GM10266 (cell line): ENCODE data around the gene SAG.

Source experiments
- DNase-seq: peaks from one replicate; pipeline ENCODE4 v3.0.0; 2012; ENCODE audit errors: extremely low spot score
- TF ChIP-seq, protein P1 (sequence below): IDR thresholded peaks from 2 replicates; pipeline ENCODE4 v1.5.1; 2012; ENCODE audit warnings: mild to moderate bottlenecking, low read depth; ENCODE audit not compliant: control insufficient read depth, insufficient read depth; ENCODE audit errors: missing control alignments

The SAG gene

GRCh38 chr2:233307565-233307964 lies at the start of gene SAG:
SAG (plus strand) TSS chr2:233307816; CDS start chr2:233309190, 1,374 bp downstream.
- DNase-seq = no peak
- TF ChIP-seq, protein P1, sequence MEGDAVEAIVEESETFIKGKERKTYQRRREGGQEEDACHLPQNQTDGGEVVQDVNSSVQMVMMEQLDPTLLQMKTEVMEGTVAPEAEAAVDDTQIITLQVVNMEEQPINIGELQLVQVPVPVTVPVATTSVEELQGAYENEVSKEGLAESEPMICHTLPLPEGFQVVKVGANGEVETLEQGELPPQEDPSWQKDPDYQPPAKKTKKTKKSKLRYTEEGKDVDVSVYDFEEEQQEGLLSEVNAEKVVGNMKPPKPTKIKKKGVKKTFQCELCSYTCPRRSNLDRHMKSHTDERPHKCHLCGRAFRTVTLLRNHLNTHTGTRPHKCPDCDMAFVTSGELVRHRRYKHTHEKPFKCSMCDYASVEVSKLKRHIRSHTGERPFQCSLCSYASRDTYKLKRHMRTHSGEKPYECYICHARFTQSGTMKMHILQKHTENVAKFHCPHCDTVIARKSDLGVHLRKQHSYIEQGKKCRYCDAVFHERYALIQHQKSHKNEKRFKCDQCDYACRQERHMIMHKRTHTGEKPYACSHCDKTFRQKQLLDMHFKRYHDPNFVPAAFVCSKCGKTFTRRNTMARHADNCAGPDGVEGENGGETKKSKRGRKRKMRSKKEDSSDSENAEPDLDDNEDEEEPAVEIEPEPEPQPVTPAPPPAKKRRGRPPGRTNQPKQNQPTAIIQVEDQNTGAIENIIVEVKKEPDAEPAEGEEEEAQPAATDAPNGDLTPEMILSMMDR = no peak

GRCh38 chr2:233258211-233258610 lies 49.4 kb upstream of the SAG start:
- DNase-seq = no peak
- TF ChIP-seq, protein P1 = no peak

DNA sequence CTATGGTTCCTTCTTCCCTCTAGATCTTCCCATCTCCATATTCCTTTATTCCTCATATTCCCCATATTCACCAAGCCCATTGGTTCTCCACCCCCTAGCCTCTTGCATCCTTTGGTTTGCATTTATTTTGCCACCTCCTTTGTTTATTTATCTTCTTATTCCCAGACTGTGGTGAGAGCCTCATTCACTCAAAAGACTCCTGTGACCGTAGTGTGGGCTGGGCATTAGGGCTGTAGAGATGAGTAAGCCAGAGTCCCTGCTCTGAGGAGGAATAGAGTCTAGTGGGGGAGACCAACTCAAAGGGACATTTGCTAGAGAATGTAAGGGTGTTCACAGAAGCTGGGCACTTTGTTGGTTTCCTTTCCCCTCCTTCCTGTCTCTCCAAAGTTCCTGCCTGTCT lies 47.9 kb upstream of the SAG start:
- TF ChIP-seq, protein P1 = no peak

DNA sequence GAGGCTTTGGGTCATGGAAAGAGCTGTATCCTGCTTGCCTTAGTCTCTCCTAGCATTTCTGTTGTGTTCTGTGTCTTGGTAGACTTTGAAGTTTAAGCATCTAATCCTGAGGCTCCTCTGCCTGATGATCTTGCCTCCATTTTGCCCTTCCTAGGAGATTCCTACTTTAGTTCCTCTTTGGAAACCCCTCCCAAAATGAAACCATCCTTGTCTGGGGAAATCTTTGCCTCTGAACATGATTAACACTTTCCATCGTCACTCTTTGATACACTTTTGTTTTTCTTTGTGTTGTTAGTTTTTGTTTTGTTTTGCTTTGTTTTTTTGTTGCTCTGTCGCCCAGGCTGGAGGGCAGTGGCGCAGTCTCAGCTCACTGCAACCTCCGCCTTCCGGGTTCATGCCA lies 47.0 kb upstream of the SAG start:
- TF ChIP-seq, protein P1 = no peak
- no peak for DNase-seq

More for the DNA sequence above, 47.9 kb upstream of the SAG start:
- DNase-seq = no peak

DNA sequence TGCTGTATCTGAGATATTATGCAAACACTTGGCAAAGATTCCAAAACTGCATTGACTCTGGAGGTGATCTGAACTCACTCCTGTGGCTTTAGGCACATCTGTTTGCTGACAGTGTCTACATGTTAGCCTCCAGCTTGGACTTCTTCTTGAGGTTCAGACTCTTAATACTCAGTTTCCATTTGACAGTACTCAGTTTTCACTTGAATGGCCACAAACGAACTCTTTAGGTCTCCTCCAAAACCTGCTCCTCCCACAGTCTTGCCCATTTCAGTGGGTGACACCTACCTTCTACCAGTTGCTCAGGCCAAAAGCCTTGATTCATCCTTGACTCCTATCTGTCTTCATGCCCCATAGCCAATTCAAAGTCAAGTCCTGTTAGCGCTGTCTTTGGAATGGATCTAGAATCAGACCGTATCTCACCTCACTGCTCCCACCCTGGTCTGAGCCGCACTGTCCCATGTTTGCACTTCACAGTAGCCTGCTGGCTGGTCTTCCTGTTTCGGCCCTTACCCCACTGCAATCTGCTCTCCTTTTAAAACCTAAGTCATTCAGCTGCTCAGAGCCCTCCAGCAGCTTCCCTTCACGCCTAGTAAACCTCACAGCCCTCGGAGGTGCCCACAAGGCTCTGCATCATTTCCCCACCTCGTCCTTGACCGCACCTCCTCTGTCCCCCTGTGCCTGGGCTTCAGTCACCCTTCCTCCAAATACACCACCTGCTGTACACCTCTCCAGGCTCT lies 45.6 kb upstream of the SAG start:
- no peak for DNase-seq
- TF ChIP-seq, protein P1 = no peak

- no peak for DNase-seq
- TF ChIP-seq, protein P1 = no peak
Measured at GRCh38 chr2:233262562-233262961, 45.1 kb upstream of the SAG start.

DNA sequence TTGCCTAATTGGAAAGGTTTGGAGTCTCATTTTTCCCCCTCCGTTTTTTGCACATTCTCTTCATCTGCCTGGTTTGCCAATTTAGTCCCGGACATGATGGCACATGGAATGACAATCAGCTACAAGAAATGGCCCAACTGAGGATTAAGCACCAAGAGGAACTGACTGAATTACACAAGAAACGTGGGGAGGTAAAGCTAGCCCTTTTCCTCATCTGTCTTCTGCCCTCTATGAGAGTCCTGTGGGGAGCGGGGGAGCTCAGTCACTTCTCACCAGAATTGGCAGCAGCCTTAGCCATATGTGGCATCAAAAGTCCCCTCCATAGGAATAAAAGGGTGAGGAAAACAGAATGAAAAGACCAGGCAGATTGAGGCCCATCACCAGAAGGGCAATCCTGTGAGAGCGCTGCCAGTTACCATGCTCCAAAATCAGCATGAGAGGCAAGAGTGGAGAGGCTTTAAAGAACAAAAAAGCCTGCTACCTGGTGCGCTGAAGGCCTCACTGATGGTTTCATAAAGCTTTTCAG lies 44.5 kb upstream of the SAG start:
- no peak for DNase-seq
- TF ChIP-seq, protein P1 = no peak
